Measurements from ENCODE around the gene PNPO. TPM values are rescaled to one million over a fixed set of nuclear protein-coding genes. Genes with fewer than 3 reads are reported as not detected.

PNPO gene
- total RNA-seq, 1 donor from 2014 or later = 23.7 TPM

- FAIRE-seq (no peak), DNase-seq (ENCODE audit: low read depth) (no peak)
- TF ChIP-seq CTCF (IDR thresholded peaks at IDR 0.05; ENCODE audit: insufficient read depth, low read length, severe bottlenecking) = no peak
- peaks cover 5% of the 10 kb centered on the region for H3K36me3 ChIP-seq (ENCODE audit: control insufficient read depth, insufficient read depth, low read length)
- H3K4me3 ChIP-seq (ENCODE audit: low read depth, low read length) = no peak overlapping the region
- H3K27me3 ChIP-seq (ENCODE audit: control insufficient read depth, insufficient read depth, low read length) = no peaks in the 10 kb centered on the region
Measured at GRCh38 chr17:47902039-47902744, 39.2 kb upstream of the PNPO start.

- no peaks in the 10 kb centered on the region for H3K27me3 ChIP-seq (ENCODE audit: control insufficient read depth, insufficient read depth, low read length)
- H3K4me3 ChIP-seq (ENCODE audit: low read depth, low read length) = no peak overlapping the region
- H3K36me3 ChIP-seq (ENCODE audit: control insufficient read depth, insufficient read depth, low read length) = peaks cover under 1% of the 10 kb centered on the region
- TF ChIP-seq CTCF (IDR thresholded peaks at IDR 0.05; ENCODE audit: insufficient read depth, low read length, severe bottlenecking) = no peak
- peak; percentile 66 for DNase-seq (ENCODE audit: low read depth)
- FAIRE-seq = no peak
Measured at GRCh38 chr17:47905221-47905733, 36.1 kb upstream of the PNPO start.

GRCh38 chr17:47906443-47906842 lies 34.9 kb upstream of the PNPO start:
- H3K36me3 ChIP-seq (ENCODE audit: control insufficient read depth, insufficient read depth, low read length) = no peaks in the 10 kb centered on the region
- FAIRE-seq (no peak), DNase-seq (ENCODE audit: low read depth) (no peak)
- H3K27me3 ChIP-seq (ENCODE audit: control insufficient read depth, insufficient read depth, low read length) = no peaks in the 10 kb centered on the region
- TF ChIP-seq CTCF (IDR thresholded peaks at IDR 0.05; ENCODE audit: insufficient read depth, low read length, severe bottlenecking) = no peak
- H3K4me3 ChIP-seq (ENCODE audit: low read depth, low read length) = no peak overlapping the region

GRCh38 chr17:47907932-47908562 lies 33.3 kb upstream of the PNPO start:
- Histone ChIP-seq H3K4me3 (ENCODE audit: low read depth, low read length) (no peak overlapping the region), H3K36me3 (ENCODE audit: control insufficient read depth, insufficient read depth, low read length) (no peaks in the 10 kb centered on the region), H3K27me3 (ENCODE audit: control insufficient read depth, insufficient read depth, low read length) (no peaks in the 10 kb centered on the region)
- FAIRE-seq (no peak), DNase-seq (ENCODE audit: low read depth) (no peak)
- no peak for TF ChIP-seq CTCF (IDR thresholded peaks at IDR 0.05; ENCODE audit: insufficient read depth, low read length, severe bottlenecking)

GRCh38 chr17:47913050-47913449 lies 28.3 kb upstream of the PNPO start:
- DNase-seq (ENCODE audit: low read depth) (no peak), FAIRE-seq (no peak)
- Histone ChIP-seq H3K4me3 (ENCODE audit: low read depth, low read length) (no peak overlapping the region), H3K36me3 (ENCODE audit: control insufficient read depth, insufficient read depth, low read length) (no peaks in the 10 kb centered on the region), H3K27me3 (ENCODE audit: control insufficient read depth, insufficient read depth, low read length) (no peaks in the 10 kb centered on the region)
- TF ChIP-seq CTCF (IDR thresholded peaks at IDR 0.05; ENCODE audit: insufficient read depth, low read length, severe bottlenecking) = no peak
